SK-N-MC (cell line): ENCODE measurements around the gene THOC3.
"Not testable (repeated sequence)": the region's sequence is repeated elsewhere in the genome, so short reads cannot be mapped to it uniquely, and the experiment has no call there.

Source experiments
- EZH2 ChIP-seq: fragments of 200-600 bp; sonication (generic); IDR thresholded peaks from one replicate; pipeline ENCODE4 v1.6.1; 2017; ENCODE audit warnings: antibody characterized with exemption
- FOXP2 ChIP-seq: optimal IDR thresholded peaks from 2 replicates; pipeline ENCODE3; 2011; ENCODE audit warnings: mild to moderate bottlenecking, moderate library complexity; ENCODE audit not compliant: insufficient read depth; ENCODE audit errors: extremely low read length, control extremely low read depth
- POLR2AphosphoS5 ChIP-seq: IDR thresholded peaks from 2 replicates; pipeline ENCODE4 v1.6.1; 2012; ENCODE audit warnings: mild to moderate bottlenecking, low read depth, low read length, borderline replicate concordance

DNA sequence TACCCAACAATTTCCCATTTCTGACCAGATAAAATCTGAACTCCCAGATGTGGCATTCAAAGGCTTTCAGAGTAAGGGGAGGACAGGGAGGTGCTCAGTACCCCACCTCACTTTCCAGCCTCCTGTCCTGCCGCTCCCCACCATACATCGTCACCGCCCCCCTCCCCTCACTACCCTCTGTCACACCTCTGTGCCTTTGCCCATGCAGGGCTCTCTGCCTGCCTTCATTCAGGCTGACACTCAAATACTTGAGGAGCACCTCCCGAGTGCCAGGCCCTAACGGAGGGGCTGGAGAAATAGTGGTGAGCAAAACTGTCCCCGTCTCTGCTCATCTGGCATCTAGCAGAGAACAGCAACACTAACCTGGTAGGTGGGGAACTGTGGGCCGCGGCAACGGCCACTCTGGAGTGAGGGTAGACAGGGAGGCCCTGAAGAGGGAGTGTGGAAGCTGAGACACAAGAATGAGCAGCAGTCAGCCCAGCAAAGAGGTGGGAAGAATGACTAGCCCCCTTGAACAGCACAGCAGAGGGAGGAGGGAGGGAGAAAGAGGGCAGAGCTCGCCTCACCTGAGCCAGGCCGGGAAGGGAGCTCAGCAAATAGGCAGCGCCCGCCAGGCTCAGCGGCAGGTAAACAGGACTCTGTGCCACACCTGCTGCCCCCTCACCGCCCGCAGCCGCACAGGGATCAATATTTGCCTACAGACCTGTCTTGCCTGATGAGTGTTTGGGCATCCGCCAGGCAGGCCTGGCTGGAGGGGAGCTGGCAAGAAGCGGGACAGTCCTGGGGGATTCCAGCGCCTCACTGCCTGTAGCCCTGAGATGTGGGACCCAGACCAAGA is 54.1 kb downstream of the THOC3 start:
- not testable (repeated sequence) for TF ChIP-seq EZH2, POLR2AphosphoS5, FOXP2
